ENCODE data around the gene CSRNP2.
"Not testable (repeated sequence)": the region's sequence is repeated elsewhere in the genome, so short reads cannot be mapped to it uniquely, and the experiment has no call there.

CSRNP2 gene

DNA sequence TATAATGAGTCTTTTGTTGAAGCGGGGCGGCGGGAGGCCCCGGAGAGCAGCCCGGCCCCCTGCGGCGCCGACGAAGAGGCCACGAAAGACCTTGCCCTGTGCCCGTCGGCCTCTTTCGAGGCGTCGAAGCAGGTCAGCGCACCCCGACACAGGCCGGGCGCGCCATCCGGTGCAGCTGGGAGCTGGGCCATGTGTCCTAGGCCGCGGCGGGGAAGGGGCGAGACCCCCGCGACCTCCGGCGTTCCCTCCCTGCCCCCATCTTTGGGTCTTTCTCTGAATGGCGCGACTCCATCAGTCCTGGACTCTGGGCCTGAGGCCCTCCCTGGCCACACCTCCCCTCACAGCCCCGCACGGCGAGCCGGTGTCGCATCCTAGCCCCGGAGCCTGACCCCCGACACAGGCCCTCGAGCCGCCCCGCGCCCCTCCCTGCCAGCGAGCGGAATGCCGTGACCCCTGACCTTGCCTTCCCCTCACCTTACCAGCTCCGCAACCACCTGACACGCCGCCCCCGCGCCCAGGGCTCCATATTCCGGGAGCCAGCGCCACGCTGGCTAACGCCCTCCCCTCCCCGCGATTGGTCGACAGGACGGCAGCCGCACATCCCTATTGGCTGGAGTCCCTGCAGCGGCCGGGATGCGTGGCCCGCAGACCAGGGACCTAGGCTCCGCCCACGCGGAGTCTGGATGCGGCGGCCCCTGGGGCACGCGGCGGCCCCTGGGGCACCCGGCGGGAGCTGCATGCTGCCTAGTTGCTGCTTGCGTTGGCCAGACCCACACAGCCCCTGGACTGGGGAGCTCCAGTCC, 57.4 kb downstream of the CSRNP2 start, which contains the start of gene SLC11A2:
TSS of gene SLC11A2 (minus strand) at position 549 of the 803 bp plus-strand sequence. CDS start 15,656 bp downstream, outside the sequence.
- peak; percentile 94 to 96 for DNase-seq

DNA sequence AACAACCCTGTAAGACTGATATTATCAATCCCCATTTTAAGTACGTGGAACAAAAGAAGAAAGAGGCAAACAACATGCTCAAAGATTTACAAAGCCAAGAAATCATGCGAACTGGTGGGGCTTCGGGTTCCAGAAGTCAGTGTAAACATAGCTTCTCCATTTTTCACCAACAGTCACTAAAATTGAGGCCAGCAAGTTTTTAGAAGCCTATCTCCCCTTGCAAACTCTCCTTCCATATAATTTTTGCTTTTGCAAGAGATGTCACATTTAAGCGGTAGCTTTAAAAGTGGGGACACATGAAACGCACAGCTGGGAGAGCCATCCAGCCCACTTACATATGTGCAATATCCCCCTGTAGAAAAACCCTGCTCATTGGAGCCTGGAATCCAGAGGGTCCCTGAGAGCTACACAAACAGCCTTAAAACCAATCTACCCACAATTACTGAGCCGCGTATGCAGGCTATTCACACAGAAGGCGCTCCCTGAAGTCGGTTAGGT, 58.0 kb downstream of the CSRNP2 start:
- no peak for DNase-seq

DNA sequence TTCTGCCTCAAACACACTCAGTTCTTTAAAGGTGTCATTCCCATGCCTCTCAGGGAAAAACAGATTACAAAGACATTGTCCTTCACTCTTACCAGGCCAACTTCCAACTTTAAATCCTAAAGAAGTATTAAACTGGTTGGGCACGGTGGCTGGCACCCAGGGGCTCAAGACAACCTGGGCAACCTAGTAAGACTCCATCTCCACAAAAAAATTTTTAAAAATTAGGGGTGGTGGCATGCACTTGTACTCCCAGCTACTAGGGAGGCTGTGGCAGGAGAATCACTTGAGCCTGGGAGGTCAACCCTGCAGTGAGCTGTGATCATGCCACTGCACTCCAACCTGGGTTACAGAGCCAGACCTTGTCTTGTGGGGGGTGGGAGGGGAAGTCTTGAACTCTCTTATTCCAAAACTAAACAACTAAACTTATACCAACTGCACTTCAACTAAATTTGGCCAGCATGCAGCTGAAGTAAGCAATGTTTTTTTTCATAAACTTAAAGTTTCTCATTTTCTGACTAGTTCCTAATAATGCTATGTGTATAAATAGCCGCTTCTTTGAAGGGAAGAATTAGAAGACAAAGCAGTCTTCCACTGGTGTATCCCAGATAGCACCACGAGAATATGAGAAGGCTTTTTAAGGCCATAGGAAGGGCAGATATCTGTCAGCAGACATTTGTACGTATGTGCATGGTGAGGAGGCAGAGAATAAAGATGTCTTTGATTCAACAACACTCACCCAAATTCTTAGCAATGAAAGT, 59.6 kb downstream of the CSRNP2 start:
- DNase-seq = no peak

DNA sequence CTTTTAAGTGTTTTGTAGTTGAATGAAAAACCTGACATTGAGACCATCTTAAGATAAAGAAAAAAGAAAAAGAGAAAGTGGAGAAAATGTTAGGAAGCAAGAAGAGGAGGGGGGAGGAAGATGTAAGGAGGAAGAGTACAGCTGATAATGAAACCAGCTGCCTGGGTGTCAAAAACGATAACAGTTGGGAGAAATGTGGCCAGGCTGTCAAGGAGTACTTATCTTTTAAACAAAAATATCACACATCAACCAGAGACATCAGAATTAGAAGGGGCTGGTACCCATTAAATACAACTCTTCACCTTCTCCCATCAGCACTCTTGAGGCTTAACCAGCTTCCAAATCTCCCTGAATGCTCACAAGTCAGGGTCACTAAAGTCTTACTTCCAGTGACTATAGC, 61.7 kb downstream of the CSRNP2 start:
- DNase-seq = no peak

DNA sequence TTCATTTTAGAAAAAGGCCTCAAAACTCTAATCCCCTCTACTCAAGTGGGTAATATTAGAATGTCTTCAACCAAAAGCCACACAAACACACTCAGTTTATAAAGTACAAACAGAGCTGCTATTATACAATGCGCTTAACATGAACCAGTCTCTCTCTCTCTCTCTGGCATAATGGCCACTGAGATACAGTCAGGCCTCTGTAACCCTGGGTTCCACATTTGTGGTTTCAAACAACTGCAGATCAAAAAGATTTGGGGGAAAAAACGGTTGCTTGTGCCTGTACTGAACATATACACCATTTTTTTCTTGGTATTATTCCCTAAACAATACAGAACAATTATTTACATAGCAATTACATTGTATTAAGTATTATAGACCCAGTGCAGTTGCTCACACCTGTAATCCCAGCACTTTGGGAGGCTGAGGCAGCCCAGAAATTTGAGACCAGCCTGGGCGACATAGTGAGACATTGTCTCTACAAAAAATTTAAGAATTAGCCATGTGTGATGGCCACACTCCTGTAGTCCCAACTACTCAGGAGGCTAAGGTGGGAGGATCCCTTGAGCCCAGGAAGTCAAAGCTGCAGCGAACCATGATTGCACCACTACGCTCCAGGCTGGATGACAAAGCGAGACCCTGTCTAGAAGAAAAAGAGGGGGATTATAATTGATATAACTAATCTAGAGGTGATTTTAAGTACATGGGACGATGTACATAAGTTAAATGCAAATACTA, 62.8 kb downstream of the CSRNP2 start:
- DNase-seq = peak in 1 of 2 experiments; percentile 48

DNA sequence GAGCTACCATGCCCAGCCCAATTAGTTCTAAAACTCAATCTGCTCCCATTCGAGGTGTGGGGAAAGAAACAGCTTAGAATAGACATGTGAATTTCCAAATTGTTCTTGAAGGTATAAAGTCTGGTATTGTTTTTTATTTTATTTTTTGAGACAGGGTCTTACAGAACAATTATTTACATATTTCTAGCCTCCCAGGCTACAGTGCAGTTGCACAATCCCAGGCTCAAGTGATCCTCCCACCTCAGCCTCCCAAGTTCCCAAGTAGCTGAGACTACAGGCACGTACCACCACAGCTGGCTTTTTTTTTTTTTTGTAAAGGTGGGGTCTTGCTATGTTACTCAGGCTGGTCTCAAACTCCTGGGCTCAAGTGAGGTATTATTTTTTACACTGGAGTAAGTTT, 63.5 kb downstream of the CSRNP2 start:
- DNase-seq = no peak

DNA sequence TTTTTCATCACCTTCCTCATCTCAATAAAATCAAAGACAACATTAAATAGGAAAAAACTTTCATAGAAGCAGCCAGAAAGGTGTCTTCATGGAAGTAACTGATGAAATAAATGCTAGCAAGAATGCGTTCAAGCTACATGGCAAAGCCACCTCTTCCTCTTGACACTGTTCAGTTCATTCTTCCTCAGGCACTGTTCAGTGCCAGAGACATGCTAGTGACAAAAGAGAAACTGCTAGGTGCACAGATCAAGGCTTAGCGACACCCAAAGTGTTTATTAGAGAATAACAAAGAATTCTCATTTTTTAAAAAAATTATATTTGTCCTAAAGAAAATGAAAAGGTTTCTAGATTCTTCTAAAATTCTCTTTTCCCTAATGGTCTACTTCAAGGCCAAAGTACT, 64.4 kb downstream of the CSRNP2 start:
- DNase-seq = no peak

DNA sequence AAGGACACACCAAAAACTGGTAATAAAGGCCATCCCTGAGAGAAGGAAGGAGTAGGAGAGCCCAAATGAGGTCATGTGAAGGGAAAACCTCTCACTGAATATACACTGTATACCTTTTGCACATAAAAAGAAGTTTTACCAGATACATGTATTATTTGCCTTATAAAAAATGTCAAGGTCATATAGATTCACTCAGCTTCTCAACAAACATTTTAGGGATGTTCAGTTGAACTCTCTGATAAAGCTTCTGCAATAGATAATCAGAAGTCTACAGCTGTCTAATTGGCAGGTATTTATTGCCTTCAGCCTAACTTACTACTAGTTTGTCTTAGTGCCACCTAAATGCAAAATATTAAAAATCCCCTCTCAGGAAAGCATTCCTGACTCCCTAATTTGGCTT, 65.9 kb downstream of the CSRNP2 start:
- DNase-seq = no peak

DNA sequence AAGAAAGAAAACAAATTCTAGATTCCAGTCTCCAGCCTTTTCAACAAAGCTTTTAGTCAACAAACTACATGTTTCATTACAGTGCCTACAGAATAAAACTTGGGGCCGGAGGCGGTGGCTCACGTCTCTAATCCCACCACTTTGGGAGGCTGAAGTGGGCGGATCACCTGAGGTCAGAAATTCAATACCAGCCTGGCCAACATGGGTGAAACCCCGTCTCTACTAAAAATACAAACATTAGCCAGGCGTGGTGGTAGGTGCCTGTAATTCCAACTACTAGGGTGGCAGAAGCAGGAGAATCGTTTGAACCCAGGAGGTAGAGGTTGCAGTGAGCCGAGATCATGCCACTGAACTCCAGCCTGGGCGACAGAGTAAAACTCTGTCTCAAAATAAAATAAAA, 68.9 kb downstream of the CSRNP2 start:
- not testable (repeated sequence) for DNase-seq

DNA sequence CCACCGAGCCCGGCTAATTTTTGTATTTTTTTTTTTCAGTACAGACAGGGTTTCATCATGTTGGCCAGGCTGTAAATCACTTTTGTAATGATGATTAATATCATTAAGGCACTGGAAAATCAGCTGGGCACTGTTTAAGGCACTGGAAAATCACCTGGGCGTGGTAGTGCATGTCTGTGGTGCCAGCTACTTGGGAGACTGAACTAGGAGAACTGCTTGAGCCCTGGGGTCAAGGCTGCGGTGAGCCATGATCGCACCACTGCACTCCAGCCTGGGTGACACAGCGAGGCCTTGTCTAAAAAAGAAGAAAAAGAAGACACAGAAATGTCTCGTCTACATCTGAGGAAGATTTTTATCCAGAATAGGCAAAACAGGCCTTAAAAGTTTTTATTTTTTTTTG, 70.0 kb downstream of the CSRNP2 start:
- no peak for DNase-seq

DNA sequence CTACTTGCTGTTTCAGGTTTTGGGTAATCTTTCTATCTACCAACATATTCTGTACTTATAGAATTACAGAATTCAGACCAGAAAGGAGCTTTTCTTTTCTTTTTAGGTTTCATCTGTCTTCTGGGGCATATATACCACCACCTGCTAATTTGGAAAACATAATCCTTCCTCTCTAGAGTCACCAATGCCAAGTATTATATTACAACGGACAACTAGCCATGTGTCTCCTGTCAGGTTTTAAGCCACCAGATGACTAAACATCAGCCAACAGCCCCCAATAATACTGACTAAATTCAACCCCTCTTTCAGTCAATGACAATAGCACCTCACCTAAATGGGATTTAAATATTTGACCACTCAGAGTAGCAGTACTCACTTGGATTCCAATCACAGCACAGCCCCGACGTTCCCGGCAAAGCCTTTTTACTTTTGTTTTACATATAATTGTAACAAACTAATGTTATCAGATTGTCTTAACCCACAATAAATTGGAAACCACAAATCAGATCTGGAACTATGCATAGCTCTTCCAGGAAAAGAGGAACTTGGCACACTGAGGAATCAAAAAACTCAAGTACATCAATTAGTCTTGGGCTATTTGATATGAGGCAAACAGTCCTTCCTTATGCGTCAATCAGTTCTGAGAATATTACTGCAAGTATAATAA, 70.7 kb downstream of the CSRNP2 start:
- no peak for DNase-seq

DNA sequence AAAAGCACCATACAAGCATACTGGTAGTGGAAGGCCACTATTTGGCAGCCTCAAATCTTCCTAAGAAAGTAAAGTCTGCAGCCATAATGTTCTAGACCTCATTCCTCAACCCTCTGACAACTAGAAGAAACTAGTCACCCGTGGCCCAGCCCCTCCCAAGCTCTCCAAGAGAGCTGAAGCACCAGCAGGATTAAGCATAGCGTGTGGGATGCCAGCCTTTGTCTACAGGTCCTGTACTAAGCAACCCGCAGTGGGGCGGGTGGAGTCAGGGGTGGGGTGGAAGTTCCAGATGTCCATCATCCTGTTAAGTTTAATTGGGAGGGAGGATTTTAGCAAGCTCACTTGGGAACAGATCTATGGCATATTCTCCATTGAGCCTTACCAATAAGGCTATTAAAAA, 71.4 kb downstream of the CSRNP2 start:
- no peak for DNase-seq

Measured in NCI-H2081 (cell line).